ENCODE measurements around the gene ELF5.

ELF5 gene

GRCh38 chr11:34510673-34511072, 2.9 kb downstream of the ELF5 start:
- no peak overlapping the region for H3K27ac ChIP-seq
- no peak for TF ChIP-seq CTCF (conservative IDR thresholded peaks at IDR 0.05)

GRCh38 chr11:34510218-34510617, 3.4 kb downstream of the ELF5 start:
- TF ChIP-seq CTCF (conservative IDR thresholded peaks at IDR 0.05): no peak
- no peak overlapping the region for H3K27ac ChIP-seq

- no peak overlapping the region for H3K27ac ChIP-seq
- TF ChIP-seq CTCF (conservative IDR thresholded peaks at IDR 0.05): no peak
Measured at GRCh38 chr11:34509336-34509876, 4.2 kb downstream of the ELF5 start.

GRCh38 chr11:34508524-34508923, 5.1 kb downstream of the ELF5 start:
- H3K27ac ChIP-seq: no peak overlapping the region
- TF ChIP-seq CTCF (conservative IDR thresholded peaks at IDR 0.05): no peak

GRCh38 chr11:34507610-34508009, 6.0 kb downstream of the ELF5 start:
- no peak overlapping the region for H3K27ac ChIP-seq
- no peak for TF ChIP-seq CTCF (conservative IDR thresholded peaks at IDR 0.05)

GRCh38 chr11:34507156-34507555, 6.4 kb downstream of the ELF5 start:
- no peak for TF ChIP-seq CTCF (conservative IDR thresholded peaks at IDR 0.05)
- H3K27ac ChIP-seq: no peak overlapping the region

GRCh38 chr11:34505874-34506273, 7.7 kb downstream of the ELF5 start:
- TF ChIP-seq CTCF (conservative IDR thresholded peaks at IDR 0.05): no peak
- H3K27ac ChIP-seq: no peak overlapping the region
